DOHH2 (cell line): ENCODE data around the gene GIPC3.

ENCODE experiments used
- H3F3A ChIP-seq: fragments of 200-600 bp; sonication (generic), shearing (Covaris generic); 2 replicates; pipeline ENCODE4 v1.6.0; 2016; ENCODE audit warnings: antibody characterized with exemption, mild to moderate bottlenecking; ENCODE audit not compliant: control insufficient read depth, insufficient read depth
- H3K27ac ChIP-seq: fragments of 200-600 bp; sonication (generic); 2 replicates; pipeline ENCODE4 v1.5.1; 2014; ENCODE audit warnings: low read depth, mild to moderate bottlenecking, low read length, moderate library complexity
- H3K27me3 ChIP-seq: fragments of 200-600 bp; sonication (generic); 2 replicates; pipeline ENCODE4 v1.6.1; 2014; ENCODE audit warnings: mild to moderate bottlenecking, low read length, mixed read lengths; ENCODE audit not compliant: control insufficient read depth
- H3K36me3 ChIP-seq: fragments of 200-600 bp; sonication (generic); 2 replicates; pipeline ENCODE4 v1.6.1; 2014; ENCODE audit warnings: mild to moderate bottlenecking, low read length, moderate library complexity, mixed read lengths; ENCODE audit not compliant: control insufficient read depth
- H3K4me1 ChIP-seq: fragments of 200-600 bp; sonication (generic); 2 replicates; pipeline ENCODE4 v1.6.1; 2014; ENCODE audit warnings: mild to moderate bottlenecking, low read length, mixed read lengths; ENCODE audit not compliant: control insufficient read depth
- H3K4me2 ChIP-seq: fragments of 200-600 bp; sonication (generic); 2 replicates; pipeline ENCODE4 v1.6.0; 2014; ENCODE audit warnings: mild to moderate bottlenecking, low read length, moderate library complexity
- H3K4me3 ChIP-seq: fragments of 200-600 bp; sonication (generic); 2 replicates; pipeline ENCODE4 v1.5.1; 2014; ENCODE audit warnings: mild to moderate bottlenecking, low read length, mixed read lengths
- H3K79me2 ChIP-seq: fragments of 200-600 bp; sonication (generic); 2 replicates; pipeline ENCODE4 v1.6.1; 2014; ENCODE audit warnings: mild to moderate bottlenecking, low read length, mixed read lengths; ENCODE audit not compliant: control insufficient read depth
- H3K9me2 ChIP-seq: fragments of 200-600 bp; sonication (generic); replicated peaks from 2 replicates; pipeline ENCODE4 v1.6.1; 2014; ENCODE audit warnings: mild to moderate bottlenecking, low read length, mixed read lengths; ENCODE audit not compliant: control insufficient read depth
- H3K9me3 ChIP-seq: fragments of 200-600 bp; sonication (generic); 2 replicates; pipeline ENCODE4 v1.6.1; 2014; ENCODE audit warnings: antibody characterized with exemption, low read length, mixed read lengths; ENCODE audit not compliant: control insufficient read depth, insufficient read depth
- H4K20me1 ChIP-seq: fragments of 200-600 bp; sonication (generic); 2 replicates; pipeline ENCODE4 v1.6.0; 2014; ENCODE audit warnings: low read depth, mild to moderate bottlenecking, antibody characterized with exemption, low read length, moderate library complexity; ENCODE audit not compliant: control insufficient read depth, insufficient read depth
- EZH2phosphoT487 ChIP-seq: fragments of 200-600 bp; sonication (generic); IDR thresholded peaks from 2 replicates; pipeline ENCODE4 v1.6.1; 2017; ENCODE audit warnings: borderline replicate concordance, mild to moderate bottlenecking, antibody characterized with exemption, low read length, moderate library complexity, mixed read lengths
- TF ChIP-seq, protein P1 (sequence below): fragments of 200-600 bp; sonication (generic); IDR thresholded peaks from one replicate; pipeline ENCODE4 v1.5.1; 2014; ENCODE audit warnings: antibody characterized with exemption, mild to moderate bottlenecking, low read depth, low read length; ENCODE audit not compliant: poor library complexity, severe bottlenecking

Gene GIPC3

DNA sequence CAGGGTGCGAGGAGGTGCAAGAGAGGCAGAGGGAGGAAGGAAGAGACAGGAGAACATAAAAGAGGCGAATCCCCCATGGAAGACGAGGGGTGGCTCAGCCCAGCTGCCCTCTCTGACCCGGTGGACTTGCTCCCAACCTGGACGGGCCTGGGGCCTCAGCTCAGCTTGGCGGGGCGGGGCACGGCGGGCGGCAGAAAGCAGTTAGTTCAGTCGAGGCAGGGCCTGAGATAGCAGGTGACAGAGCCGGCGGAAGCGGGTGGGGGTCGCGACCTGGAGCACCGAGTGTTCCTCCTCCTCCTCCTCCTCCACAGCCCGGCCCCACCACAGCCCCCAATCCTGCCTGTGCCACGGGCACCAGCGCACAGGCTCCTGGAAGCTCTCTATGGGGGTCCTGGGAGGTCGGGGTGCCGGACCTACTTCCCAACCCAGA lies 48.3 kb downstream of the GIPC3 start:
- Histone ChIP-seq H3K9me2 (no peaks in the 10 kb centered on the region), H3K36me3 (no peaks in the 10 kb centered on the region), H4K20me1 (no peaks in the 10 kb centered on the region)

DNA sequence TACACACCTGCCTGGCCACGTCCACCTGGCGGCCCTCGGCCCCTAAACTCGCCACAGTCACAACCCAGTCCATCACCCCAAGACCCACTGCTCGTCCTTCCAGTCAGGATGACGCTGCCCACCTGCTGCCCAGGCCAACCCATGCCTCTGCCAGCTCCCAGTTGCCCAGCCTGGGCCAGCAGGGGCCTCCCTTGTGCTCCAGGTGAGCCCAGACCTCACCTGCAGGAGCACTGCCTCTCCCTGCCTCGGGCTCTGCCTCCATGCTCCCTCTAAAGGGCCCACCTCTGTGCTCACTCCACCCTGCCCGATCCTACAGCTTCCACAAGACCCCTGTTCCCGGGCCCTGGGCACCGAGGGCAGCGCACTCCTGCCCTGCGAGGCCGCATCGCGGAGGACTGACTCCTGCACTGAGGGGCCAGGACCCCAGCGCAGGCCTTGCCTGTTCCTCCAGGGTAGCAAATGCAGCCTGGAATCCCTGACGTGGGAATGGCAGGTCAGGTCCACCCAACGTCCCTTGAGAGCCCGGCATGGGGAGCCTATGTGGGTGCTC lies 49.3 kb downstream of the GIPC3 start:
- no peaks in the 10 kb centered on the region for H3F3A ChIP-seq
- H3K36me3 ChIP-seq: no peaks in the 10 kb centered on the region
- no peak overlapping the region for H3K4me3 ChIP-seq
- H3K9me3 ChIP-seq: no peaks in the 10 kb centered on the region
- H3K79me2 ChIP-seq: no peaks in the 10 kb centered on the region
- TF ChIP-seq EZH2phosphoT487: no peak
- TF ChIP-seq, protein P1, sequence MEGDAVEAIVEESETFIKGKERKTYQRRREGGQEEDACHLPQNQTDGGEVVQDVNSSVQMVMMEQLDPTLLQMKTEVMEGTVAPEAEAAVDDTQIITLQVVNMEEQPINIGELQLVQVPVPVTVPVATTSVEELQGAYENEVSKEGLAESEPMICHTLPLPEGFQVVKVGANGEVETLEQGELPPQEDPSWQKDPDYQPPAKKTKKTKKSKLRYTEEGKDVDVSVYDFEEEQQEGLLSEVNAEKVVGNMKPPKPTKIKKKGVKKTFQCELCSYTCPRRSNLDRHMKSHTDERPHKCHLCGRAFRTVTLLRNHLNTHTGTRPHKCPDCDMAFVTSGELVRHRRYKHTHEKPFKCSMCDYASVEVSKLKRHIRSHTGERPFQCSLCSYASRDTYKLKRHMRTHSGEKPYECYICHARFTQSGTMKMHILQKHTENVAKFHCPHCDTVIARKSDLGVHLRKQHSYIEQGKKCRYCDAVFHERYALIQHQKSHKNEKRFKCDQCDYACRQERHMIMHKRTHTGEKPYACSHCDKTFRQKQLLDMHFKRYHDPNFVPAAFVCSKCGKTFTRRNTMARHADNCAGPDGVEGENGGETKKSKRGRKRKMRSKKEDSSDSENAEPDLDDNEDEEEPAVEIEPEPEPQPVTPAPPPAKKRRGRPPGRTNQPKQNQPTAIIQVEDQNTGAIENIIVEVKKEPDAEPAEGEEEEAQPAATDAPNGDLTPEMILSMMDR: no peak
- no peaks in the 10 kb centered on the region for H3K27me3 ChIP-seq
- H3K4me1 ChIP-seq: no peaks in the 10 kb centered on the region
- H3K9me2 ChIP-seq: no peaks in the 10 kb centered on the region
- no peak overlapping the region for H3K27ac ChIP-seq
- H4K20me1 ChIP-seq: no peaks in the 10 kb centered on the region
- no peak overlapping the region for H3K4me2 ChIP-seq

More for the DNA sequence above, 48.3 kb downstream of the GIPC3 start:
- H3F3A ChIP-seq: no peaks in the 10 kb centered on the region
- H3K9me3 ChIP-seq: no peaks in the 10 kb centered on the region
- no peaks in the 10 kb centered on the region for H3K4me1 ChIP-seq
- H3K27ac ChIP-seq: no peak overlapping the region
- H3K4me3 ChIP-seq: no peak overlapping the region
- H3K79me2 ChIP-seq: no peaks in the 10 kb centered on the region
- TF ChIP-seq, protein P1: no peak
- TF ChIP-seq EZH2phosphoT487: no peak
- no peak overlapping the region for H3K4me2 ChIP-seq
- no peaks in the 10 kb centered on the region for H3K27me3 ChIP-seq

DNA sequence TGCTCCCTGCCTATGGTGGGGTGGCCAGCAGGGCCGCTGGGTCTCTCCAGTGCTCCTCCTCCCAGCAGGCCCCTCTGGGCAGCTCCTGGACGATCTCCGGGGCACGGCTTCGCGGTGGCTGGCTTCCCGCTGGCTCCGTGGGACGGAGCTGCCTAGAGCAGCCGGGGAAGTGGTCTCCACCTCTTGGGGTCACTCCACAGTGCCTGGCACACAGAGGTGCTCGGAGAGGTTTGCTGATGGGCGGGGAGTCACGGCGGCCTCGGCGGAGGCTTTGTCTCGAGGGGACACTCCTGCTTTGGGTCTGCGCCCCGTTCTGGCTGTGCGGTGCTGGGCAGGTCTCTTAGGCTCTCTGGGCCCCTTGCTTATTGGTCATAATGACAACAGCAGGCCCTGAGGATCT lies 51.2 kb downstream of the GIPC3 start:
- H4K20me1 ChIP-seq: no peaks in the 10 kb centered on the region
- no peaks in the 10 kb centered on the region for H3K9me3 ChIP-seq
- no peak overlapping the region for H3K4me2 ChIP-seq
- no peaks in the 10 kb centered on the region for H3K9me2 ChIP-seq
- no peak overlapping the region for H3K4me3 ChIP-seq
- H3K36me3 ChIP-seq: no peaks in the 10 kb centered on the region
- no peaks in the 10 kb centered on the region for H3K4me1 ChIP-seq
- H3F3A ChIP-seq: no peaks in the 10 kb centered on the region
- H3K79me2 ChIP-seq: no peaks in the 10 kb centered on the region
- H3K27me3 ChIP-seq: no peaks in the 10 kb centered on the region
- TF ChIP-seq, protein P1: no peak
- TF ChIP-seq EZH2phosphoT487: no peak
- no peak overlapping the region for H3K27ac ChIP-seq

DNA sequence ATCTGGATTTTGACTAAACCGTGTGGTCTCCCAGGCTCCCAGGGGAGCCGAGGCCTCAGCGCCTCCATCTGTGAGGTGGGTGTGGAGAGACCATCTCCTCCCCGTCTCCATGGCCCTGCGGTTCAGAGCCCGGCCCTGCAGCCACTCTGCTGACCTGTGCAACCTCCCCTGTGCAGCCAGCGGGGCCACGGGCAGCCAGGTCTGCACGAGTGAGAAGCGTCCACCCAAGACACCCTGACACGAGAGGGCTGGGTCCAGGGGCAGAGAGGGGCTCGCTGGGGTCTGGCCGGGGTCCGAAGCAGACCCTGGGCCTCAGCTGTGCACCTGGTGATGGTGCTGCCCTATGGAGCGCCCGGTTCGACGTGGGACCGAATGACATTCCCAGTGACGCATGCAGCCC lies 51.7 kb downstream of the GIPC3 start:
- Histone ChIP-seq H3K27ac (no peak overlapping the region), H3K27me3 (no peaks in the 10 kb centered on the region), H3F3A (no peaks in the 10 kb centered on the region), H3K79me2 (no peaks in the 10 kb centered on the region), H3K36me3 (no peaks in the 10 kb centered on the region), H4K20me1 (no peaks in the 10 kb centered on the region), H3K9me3 (no peaks in the 10 kb centered on the region), H3K9me2 (no peaks in the 10 kb centered on the region), H3K4me3 (no peak overlapping the region), H3K4me2 (no peak overlapping the region), H3K4me1 (no peaks in the 10 kb centered on the region)
- no peak for TF ChIP-seq EZH2phosphoT487
- TF ChIP-seq, protein P1: no peak
